K562 (cell line): Measurements from ENCODE around the gene PI16. TPM values are rescaled to one million over a fixed set of nuclear protein-coding genes. Genes with fewer than 3 reads are reported as not detected.

ENCODE experiments used
- CEBPZ ChIP-seq: fragments of 150-350 bp; IDR thresholded peaks from 2 replicates; pipeline ENCODE4 v1.6.1; 2014; ENCODE audit warnings: low read depth, mild to moderate bottlenecking, low read length, borderline replicate concordance
- CTCF ChIP-seq, 3 experiments: IDR thresholded peaks in 2 of 3; conservative IDR thresholded peaks in 1 of 3; 2 replicates each; pipeline ENCODE4 v1.5.1; 2011 to 2012; ENCODE audit warnings: low read length in 3 of 3, mild to moderate bottlenecking in 3 of 3, control low read depth in 2 of 3, improper control_type of control experiment in 1 of 3, inconsistent platforms in 1 of 3, low read depth in 1 of 3, mixed read lengths in 1 of 3, moderate library complexity in 1 of 3; ENCODE audit not compliant: insufficient read depth in 2 of 3
- ETV5 ChIP-seq: sonication (generic); formaldehyde crosslinking; IDR thresholded peaks from 2 replicates; pipeline ENCODE4 v1.4.0; 2020; ENCODE audit warnings: low read depth, mild to moderate bottlenecking, missing genetic modification reagents
- GATAD2B ChIP-seq: fragments of 450-650 bp; IDR thresholded peaks from 2 replicates; pipeline ENCODE4 v1.6.1; 2017; ENCODE audit warnings: mild to moderate bottlenecking, borderline replicate concordance
- IFI16 ChIP-seq: fragments of 250-450 bp; sonication (Bioruptor Pico); IDR thresholded peaks from 2 replicates; pipeline ENCODE4 v2.1.2; 2022; ENCODE audit warnings: mild to moderate bottlenecking, inconsistent platforms
- MITF ChIP-seq: IDR thresholded peaks from 2 replicates; pipeline ENCODE4 v1.6.1; 2014; ENCODE audit warnings: antibody characterized with exemption
- NR3C1 ChIP-seq: sonication (generic); formaldehyde crosslinking; IDR thresholded peaks from 2 replicates; pipeline ENCODE4 v1.8.1; 2022; ENCODE audit warnings: missing genetic modification reagents
- PHB ChIP-seq: fragments of 250-450 bp; sonication (Bioruptor Pico); IDR thresholded peaks from 2 replicates; pipeline ENCODE4 v1.5.0; 2021
- PHTF2 ChIP-seq: fragments of 250-450 bp; sonication (Bioruptor Pico); IDR thresholded peaks from 2 replicates; pipeline ENCODE4 v1.5.0; 2021; ENCODE audit warnings: mild to moderate bottlenecking
- POLR2A ChIP-seq: fragments of 450-650 bp; conservative IDR thresholded peaks from 2 replicates; pipeline ENCODE4 v1.6.1; 2016
- PURB ChIP-seq: sonication (generic); formaldehyde crosslinking; IDR thresholded peaks from 2 replicates; pipeline ENCODE4 v1.9.0; 2021; ENCODE audit warnings: low read depth, mild to moderate bottlenecking, missing genetic modification reagents
- RAD51 ChIP-seq: fragments of 450-650 bp; IDR thresholded peaks from 2 replicates; pipeline ENCODE4 v1.7.1; 2016; ENCODE audit warnings: low read depth, mild to moderate bottlenecking, borderline replicate concordance
- RBM25 ChIP-seq: fragments of 200-400 bp; formaldehyde crosslinking; IDR thresholded peaks from 2 replicates; pipeline ENCODE4 v1.6.1; 2018; ENCODE audit warnings: low read length, low read depth, moderate library complexity; ENCODE audit not compliant: severe bottlenecking
- RFX7 ChIP-seq: fragments of 250-450 bp; sonication (Bioruptor Pico); IDR thresholded peaks from 2 replicates; pipeline ENCODE4 v1.5.1; 2021; ENCODE audit warnings: mild to moderate bottlenecking
- SETDB1 ChIP-seq: IDR thresholded peaks from one replicate; pipeline ENCODE4 v1.6.1; 2012; ENCODE audit warnings: low read length, control low read depth, inconsistent platforms
- TARDBP ChIP-seq: fragments of 450-650 bp; IDR thresholded peaks from 2 replicates; pipeline ENCODE4 v1.6.1; 2016
- TRIM25 ChIP-seq: fragments of 450-650 bp; IDR thresholded peaks from 2 replicates; pipeline ENCODE4 v1.7.0; 2016; ENCODE audit warnings: borderline replicate concordance
- ZNF239 ChIP-seq: fragments of 250-450 bp; sonication (Bioruptor Pico); IDR thresholded peaks from 2 replicates; pipeline ENCODE4 v1.4.0; 2020; ENCODE audit warnings: mild to moderate bottlenecking
- ZNF507 ChIP-seq: conservative IDR thresholded peaks from 2 replicates; pipeline ENCODE4 v1.6.1; 2017; ENCODE audit warnings: missing genetic modification characterization, missing compliant biosample characterization
- ZNF644 ChIP-seq: fragments of 200-800 bp; sonication (Bioruptor generic); IDR thresholded peaks from 2 replicates; pipeline ENCODE4 v1.6.1; 2016; ENCODE audit warnings: low read depth, missing genetic modification characterization, missing compliant biosample characterization
- ZNF717 ChIP-seq: fragments of 250-450 bp; sonication (Bioruptor Pico); IDR thresholded peaks from 2 replicates; pipeline ENCODE4 v1.5.0; 2021
- polyA plus RNA-seq, 8 experiments: library from polyadenylated mRNA; depleted of rRNA in 4 of 8; stranded (reverse) in 5 of 8; unstranded in 3 of 8; fragments of >200 nt; fragmentation: Nextera tagmentation in 2 of 8; fragmentation: Illumina TruSeq in 1 of 8; extraction: Ambion mirVana in 2 of 8; extraction: Trizol in 1 of 8; gene quantifications; 2 replicates each; pipeline versions ENCODE4 v1.2.1 to v1.2.3, GENCODE V29; 2011 to 2014; ENCODE audit warnings: inconsistent platforms in 1 of 8, missing spikeins in 1 of 8
- total RNA-seq, 7 experiments: library from RNA; depleted of rRNA in 6 of 7; stranded (reverse); fragments of >200 nt in 6 of 7; fragmentation: Illumina TruSeq in 2 of 7; extraction: Trizol in 2 of 7; gene quantifications; 2 replicates each; pipeline versions ENCODE4 v1.2.1 to v1.2.3, GENCODE V29; 2011 to 2021; ENCODE audit warnings: low replicate concordance in 1 of 7

The PI16 gene
- total and polyA plus RNA-seq, 9 of the 15 experiments (the other 6 are each of a cell fraction or from before 2014, with no cell fraction given), result 0.06 to 0.18 TPM; not detected in 7

GRCh38 chr6:36985808-36986703 lies 31.5 kb downstream of the PI16 start, which contains the start of gene MTCH1 (continued):
- TF ChIP-seq CTCF (IDR thresholded peaks at IDR 0.05 in 2 of 3, conservative IDR thresholded peaks at IDR 0.05 in 1 of 3; ENCODE audit: insufficient read depth in 2 of 3, low read depth in 1 of 3, low read length in 3 of 3) (0 out of 6 replicates have a peak, but pooled peaks of 1 of the 3 experiments have one; percentile 1), PURB (CRISPR knock-in tag) (no peak), SETDB1 (no peak), CEBPZ (no peak), ZNF239 (CRISPR knock-in tag) (no peak), RFX7 (CRISPR knock-in tag) (no peak), NR3C1 (CRISPR knock-in tag) (peak; percentile 51; the same call in 1 of the 2 replicates), RAD51 (peak; percentile 94), PHB (no peak), ETV5 (CRISPR knock-in tag) (peak; percentile 38; the same call in 1 of the 2 replicates), PHTF2 (CRISPR knock-in tag) (no peak), IFI16 (CRISPR knock-in tag) (no peak), ZNF717 (CRISPR knock-in tag) (no peak), RBM25 (peak; percentile 81), GATAD2B (peak; percentile 42), ZNF644 (tag) (no peak), TARDBP (peak; percentile 38), POLR2A (peak; percentile 83), TRIM25 (no peak), MITF (peak; percentile 64), ZNF507 (tag) (no peak)
